HG03108 (cell line): ENCODE results near the gene ARRDC2.
"Not testable (repeated sequence)": the region's sequence is repeated elsewhere in the genome, so short reads cannot be mapped to it uniquely, and the experiment has no call there.

ENCODE experiments used
- ATAC-seq: cut with Tn5 transposase; IDR thresholded peaks from one replicate; pipeline ENCODE4 v1.9.1; 2021; ENCODE audit warnings: moderate library complexity; ENCODE audit not compliant: unreplicated experiment

The ARRDC2 gene

GRCh38 chr19:17989425-17990094, 18.4 kb upstream of the ARRDC2 start:
- no peak for ATAC-seq

DNA sequence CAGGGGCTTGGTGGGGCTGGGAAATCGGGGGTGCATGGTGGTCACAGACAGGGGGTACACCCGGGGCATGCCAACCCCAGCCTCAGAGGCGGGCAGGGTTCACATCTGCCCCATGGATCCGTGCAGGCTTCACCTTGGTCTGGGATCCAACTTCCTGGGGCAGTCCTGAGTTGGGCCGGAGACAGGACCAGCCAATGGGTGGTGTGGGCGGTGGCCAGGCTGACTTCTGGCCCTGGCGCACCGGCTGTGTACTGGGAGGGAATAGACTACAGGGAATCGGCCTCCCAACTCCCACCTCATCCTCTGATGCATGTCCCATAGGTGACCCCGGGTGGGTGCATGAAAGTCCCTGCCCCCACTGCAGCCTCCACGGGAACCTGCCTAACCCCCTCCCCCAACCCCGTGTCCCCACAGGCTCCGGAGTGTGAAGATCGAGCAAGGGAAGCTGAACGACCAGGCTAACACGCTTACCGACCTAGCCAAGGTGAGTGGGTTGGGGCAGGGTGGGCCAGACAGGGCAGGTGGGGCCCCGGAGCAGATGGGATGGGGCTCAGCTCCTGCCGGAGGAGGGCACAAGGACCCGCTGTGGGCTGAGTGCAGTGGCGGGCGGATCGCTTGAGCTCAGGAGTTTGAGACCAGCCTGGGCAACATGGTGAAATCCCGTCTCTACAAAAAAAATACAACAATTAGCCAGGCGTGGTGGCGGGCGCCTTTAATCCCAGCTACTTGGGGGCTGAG, 14.7 kb upstream of the ARRDC2 start:
- no peak for ATAC-seq

DNA sequence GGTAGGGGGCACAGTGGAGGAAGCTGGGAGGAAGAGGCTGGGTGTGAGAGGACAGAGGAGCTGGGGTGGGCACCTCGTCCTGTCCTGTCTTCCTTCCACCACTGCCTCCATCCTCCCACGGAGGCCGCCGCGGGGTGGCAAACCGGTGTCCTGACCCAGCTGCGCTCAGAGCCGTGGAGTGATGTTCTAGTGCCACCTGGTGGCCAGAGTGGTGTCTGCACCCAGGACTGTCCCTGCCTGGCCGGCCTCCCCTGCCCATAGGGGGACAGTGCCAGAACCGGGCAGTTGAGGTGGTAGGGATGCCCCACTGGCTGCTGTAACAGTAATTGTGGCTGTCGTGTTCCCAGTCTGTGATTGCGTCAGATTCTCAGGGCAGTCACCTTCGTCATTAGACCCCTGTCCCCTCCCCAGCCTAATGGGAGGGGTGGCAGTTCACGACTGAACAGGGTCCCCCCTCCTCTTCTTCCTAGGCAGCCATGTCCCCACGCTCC, 11.1 kb upstream of the ARRDC2 start:
- no peak for ATAC-seq

- ATAC-seq = no peak
Measured at GRCh38 chr19:17997969-17998826, 9.8 kb upstream of the ARRDC2 start.

- no peak for ATAC-seq
Measured at GRCh38 chr19:17998827-17999150, 9.2 kb upstream of the ARRDC2 start.

GRCh38 chr19:17999684-18000479, 8.1 kb upstream of the ARRDC2 start:
- no peak for ATAC-seq

- ATAC-seq = peak; percentile 13
Measured at GRCh38 chr19:18000480-18000914, 7.5 kb upstream of the ARRDC2 start.

DNA sequence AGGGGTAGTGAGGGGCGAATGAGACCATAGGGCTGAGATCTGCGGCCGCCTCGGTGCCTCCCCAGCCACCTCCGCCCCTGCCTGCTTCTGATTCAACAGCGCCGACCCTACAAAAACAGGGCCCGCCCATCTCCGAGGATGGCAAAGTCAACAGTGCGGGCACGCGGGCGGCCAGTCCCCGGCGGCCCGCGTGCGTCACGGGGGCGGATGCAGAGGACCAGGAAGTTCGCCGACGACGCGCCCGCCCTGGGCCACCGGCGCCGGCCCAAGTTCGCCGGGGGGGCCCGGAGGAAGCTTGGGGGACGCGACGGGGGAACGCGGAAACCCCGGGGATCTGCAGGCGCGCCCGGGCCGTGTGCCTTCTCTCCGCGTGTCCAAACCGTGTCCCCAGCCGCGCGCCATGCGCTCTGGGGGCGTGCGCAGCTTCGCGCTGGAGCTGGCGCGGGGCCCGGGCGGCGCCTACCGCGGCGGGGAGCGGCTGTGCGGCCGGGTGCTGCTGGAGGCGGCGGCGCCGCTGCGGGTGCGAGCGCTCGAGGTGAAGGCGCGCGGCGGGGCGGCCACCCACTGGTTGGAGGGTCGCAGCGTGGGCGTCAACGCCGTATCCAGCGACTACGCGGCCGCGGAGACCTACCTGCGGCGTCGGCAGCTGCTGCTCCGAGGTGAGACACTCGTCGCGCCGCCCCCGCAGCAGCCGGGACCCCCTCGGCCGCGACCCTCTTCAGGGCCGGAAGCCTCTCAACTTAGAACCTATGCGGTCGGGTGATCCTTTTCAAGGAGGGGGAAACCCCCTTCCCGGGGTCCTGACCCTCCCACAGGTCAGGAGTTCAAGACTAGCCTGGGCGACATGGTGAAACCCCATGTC, 6.8 kb upstream of the ARRDC2 start:
- peak; percentile 62 for ATAC-seq

- no peak for ATAC-seq
Measured at GRCh38 chr19:18001777-18002345, 6.1 kb upstream of the ARRDC2 start.

- no peak for ATAC-seq
Measured at GRCh38 chr19:18002347-18002850, 5.6 kb upstream of the ARRDC2 start.

GRCh38 chr19:18005750-18006149, 2.2 kb upstream of the ARRDC2 start:
- not testable (repeated sequence) for ATAC-seq

- ATAC-seq = peak; percentile 44
Measured at GRCh38 chr19:18007044-18007916, 690 bp upstream of the ARRDC2 start.

DNA sequence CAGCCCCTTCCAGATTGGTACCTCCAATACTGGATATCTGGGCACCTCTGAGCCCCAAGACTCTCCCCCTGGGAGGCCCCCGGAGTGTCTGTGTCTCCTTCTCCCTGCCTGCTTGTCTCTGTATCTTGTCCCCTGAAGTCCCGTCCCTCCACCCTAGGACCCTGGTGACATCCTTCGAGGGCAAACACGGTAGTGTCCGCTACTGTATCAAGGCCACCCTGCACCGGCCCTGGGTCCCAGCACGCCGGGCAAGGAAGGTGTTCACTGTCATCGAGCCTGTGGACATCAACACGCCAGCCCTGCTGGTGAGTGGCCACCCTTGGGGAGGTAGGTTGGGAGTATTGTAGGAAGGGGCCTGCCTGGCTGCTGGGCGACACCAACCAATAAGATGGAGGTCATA, 844 bp downstream of the ARRDC2 start:
- no peak for ATAC-seq

- no peak for ATAC-seq
Measured at GRCh38 chr19:18009412-18010066, 1.6 kb downstream of the ARRDC2 start.

DNA sequence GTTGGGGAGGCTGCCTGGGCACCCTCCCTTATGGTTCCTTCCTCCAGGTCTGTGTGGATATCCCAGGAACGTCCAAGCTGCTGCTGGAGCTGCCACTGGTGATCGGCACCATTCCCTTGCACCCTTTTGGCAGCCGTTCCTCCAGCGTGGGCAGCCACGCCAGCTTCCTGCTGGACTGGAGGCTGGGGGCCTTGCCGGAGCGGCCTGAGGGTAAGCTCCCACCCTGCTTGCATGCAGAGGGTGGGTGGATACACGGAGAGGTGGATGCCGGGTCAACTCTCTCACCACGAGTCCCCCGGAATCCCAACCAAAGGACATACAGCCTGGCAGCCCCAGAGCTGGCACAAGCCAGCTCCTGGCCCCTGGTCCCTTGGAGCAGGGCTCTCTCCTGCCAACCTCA, 2.2 kb downstream of the ARRDC2 start:
- no peak for ATAC-seq

GRCh38 chr19:18013210-18014111, 5.5 kb downstream of the ARRDC2 start:
- no peak for ATAC-seq

- no peak for ATAC-seq
Measured at GRCh38 chr19:18014197-18014596, 6.2 kb downstream of the ARRDC2 start.
